SH-SY5Y (cell line): ENCODE measurements around the gene FBXL7.

Experiments used
- GATA2 ChIP-seq: IDR thresholded peaks from 2 replicates; pipeline ENCODE4 v1.6.1; 2011; ENCODE audit warnings: mild to moderate bottlenecking, low read depth, low read length
- GATA3 ChIP-seq: IDR thresholded peaks from 2 replicates; pipeline ENCODE4 v1.6.1; 2011; ENCODE audit warnings: low read depth, mild to moderate bottlenecking, low read length, moderate library complexity

- TF ChIP-seq GATA2 = no peak
- no peak for TF ChIP-seq GATA3
Observed at GRCh38 chr5:15533129-15533893, 33.3 kb downstream of the FBXL7 start.
